Smooth muscle cell (in vitro differentiated cells): ENCODE measurements around the gene UBQLN1. TPM values are rescaled to one million over a fixed set of nuclear protein-coding genes. Genes with fewer than 3 reads are reported as not detected.

Experiments used
- DNase-seq: peaks from one replicate; lab custom pipeline; 2025; ENCODE audit not compliant: unreplicated experiment; lab: John Stamatoyannopoulos, UW
- H2AFZ ChIP-seq: fragments of 200-600 bp; sonication (generic); 2 replicates; pipeline ENCODE4 v1.6.0; 2016; ENCODE audit warnings: antibody characterized with exemption, low read depth, mild to moderate bottlenecking
- H3F3A ChIP-seq: fragments of 200-600 bp; sonication (generic); 2 replicates; pipeline ENCODE4 v1.6.0; 2017; ENCODE audit warnings: antibody characterized with exemption, low read depth
- H3K27ac ChIP-seq: fragments of 200-600 bp; sonication (generic); 2 replicates; pipeline ENCODE4 v1.5.1; 2016; ENCODE audit warnings: low read depth, mild to moderate bottlenecking
- H3K27me3 ChIP-seq: fragments of 200-600 bp; sonication (generic); 2 replicates; pipeline ENCODE4 v1.6.1; 2016; ENCODE audit warnings: low read depth, mild to moderate bottlenecking
- H3K36me3 ChIP-seq: fragments of 200-600 bp; sonication (generic); 2 replicates; pipeline ENCODE4 v1.5.1; 2016; ENCODE audit warnings: low read depth
- H3K4me1 ChIP-seq: fragments of 200-600 bp; sonication (generic); 2 replicates; pipeline ENCODE4 v1.5.1; 2016; ENCODE audit warnings: low read depth
- H3K4me2 ChIP-seq: fragments of 200-600 bp; sonication (generic); 2 replicates; pipeline ENCODE4 v1.6.0; 2016; ENCODE audit warnings: mild to moderate bottlenecking
- H3K4me3 ChIP-seq: fragments of 200-600 bp; sonication (generic); 2 replicates; pipeline ENCODE4 v1.5.1; 2016; ENCODE audit warnings: mild to moderate bottlenecking
- H3K79me2 ChIP-seq: fragments of 200-600 bp; sonication (generic); 2 replicates; pipeline ENCODE4 v1.6.0; 2016; ENCODE audit warnings: low read depth, mild to moderate bottlenecking
- H3K9ac ChIP-seq: fragments of 200-600 bp; sonication (generic); 2 replicates; pipeline ENCODE4 v1.6.0; 2016; ENCODE audit warnings: low read depth
- H3K9me3 ChIP-seq: fragments of 200-600 bp; sonication (generic); replicated peaks from 2 replicates; pipeline ENCODE4 v1.5.1; 2016; ENCODE audit warnings: low read depth
- H4K20me1 ChIP-seq: fragments of 200-600 bp; sonication (generic); 2 replicates; pipeline ENCODE4 v1.6.0; 2016; ENCODE audit warnings: low read depth
- CTCF ChIP-seq: fragments of 200-600 bp; sonication (generic); IDR thresholded peaks from 2 replicates; pipeline ENCODE4 v1.5.1; 2017; ENCODE audit warnings: borderline replicate concordance, mild to moderate bottlenecking, antibody characterized with exemption; ENCODE audit not compliant: insufficient read depth, poor library complexity, severe bottlenecking
- WGBS: methylation state at CpG from one replicate; pipeline ENCODE4 v1.1.7; 2016; ENCODE audit warnings: low lambda C conversion rate; 5-methylcytosine and 5-hydroxymethylcytosine counted together
- polyA plus RNA-seq: library from polyadenylated mRNA; unstranded; fragments of >200 nt; fragmentation: Nextera tagmentation; extraction: Ambion mirVana; gene quantifications from 2 replicates; pipeline ENCODE4 v1.2.1, GENCODE V29; 2016
- total RNA-seq: library from RNA; depleted of rRNA; stranded (reverse); fragments of >200 nt; gene quantifications from 2 replicates; pipeline ENCODE4 v1.2.3, GENCODE V29; 2014

The UBQLN1 gene
- total and polyA plus RNA-seq, 2 experiments from 2014 or later: 36.2 to 116 TPM

GRCh38 chr9:83691492-83691891 is 16.3 kb downstream of the UBQLN1 start:
- Histone ChIP-seq H2AFZ (no peak overlapping the region), H3K9ac (no peak overlapping the region), H3K36me3 (no peaks in the 10 kb centered on the region), H3K79me2 (peaks cover 100% of the 10 kb centered on the region), H3K9me3 (no peaks in the 10 kb centered on the region), H3F3A (no peaks in the 10 kb centered on the region), H3K27ac (no peak overlapping the region), H3K4me2 (no peak overlapping the region), H3K4me1 (no peaks in the 10 kb centered on the region), H4K20me1 (peaks cover 100% of the 10 kb centered on the region), H3K27me3 (no peaks in the 10 kb centered on the region), H3K4me3 (no peak overlapping the region)
- no peak for DNase-seq
- 92% methylated on average over 3 of the region's 3 CpGs for WGBS
- TF ChIP-seq CTCF: no peak

GRCh38 chr9:83688921-83689320 is 18.8 kb downstream of the UBQLN1 start:
- no peak for DNase-seq
- H3K27me3 ChIP-seq: no peaks in the 10 kb centered on the region
- no peaks in the 10 kb centered on the region for H3F3A ChIP-seq
- no peak overlapping the region for H3K4me3 ChIP-seq
- 96% methylated on average over 3 of the region's 3 CpGs for WGBS
- peaks cover 98% of the 10 kb centered on the region for H3K79me2 ChIP-seq
- no peaks in the 10 kb centered on the region for H3K4me1 ChIP-seq
- no peak overlapping the region for H3K4me2 ChIP-seq
- TF ChIP-seq CTCF: no peak
- H2AFZ ChIP-seq: no peak overlapping the region
- H3K9me3 ChIP-seq: no peaks in the 10 kb centered on the region
- H3K36me3 ChIP-seq: no peaks in the 10 kb centered on the region
- no peak overlapping the region for H3K9ac ChIP-seq
- H3K27ac ChIP-seq: no peak overlapping the region
- H4K20me1 ChIP-seq: peaks cover 99% of the 10 kb centered on the region

- Histone ChIP-seq H3K79me2 (peaks cover 84% of the 10 kb centered on the region), H2AFZ (no peak overlapping the region), H3K27ac (no peak overlapping the region), H4K20me1 (peaks cover 98% of the 10 kb centered on the region), H3K4me2 (no peak overlapping the region), H3K36me3 (no peaks in the 10 kb centered on the region), H3K4me1 (no peaks in the 10 kb centered on the region), H3K9ac (no peak overlapping the region), H3K9me3 (no peaks in the 10 kb centered on the region), H3K4me3 (no peak overlapping the region), H3K27me3 (no peaks in the 10 kb centered on the region), H3F3A (no peaks in the 10 kb centered on the region)
- no peak for TF ChIP-seq CTCF
- DNase-seq: no peak
- 91% methylated on average over 2 of the region's 2 CpGs for WGBS
These were observed 26.3 kb downstream of the UBQLN1 start for GRCh38 chr9:83681490-83681889.

GRCh38 chr9:83680233-83680632 is 27.5 kb downstream of the UBQLN1 start:
- H2AFZ ChIP-seq: no peak overlapping the region
- no peaks in the 10 kb centered on the region for H3F3A ChIP-seq
- no peak overlapping the region for H3K4me2 ChIP-seq
- no peak overlapping the region for H3K27ac ChIP-seq
- H4K20me1 ChIP-seq: peaks cover 98% of the 10 kb centered on the region
- 100% methylated on average over 1 of the region's 1 CpG for WGBS
- H3K4me1 ChIP-seq: no peaks in the 10 kb centered on the region
- no peak overlapping the region for H3K9ac ChIP-seq
- no peak for TF ChIP-seq CTCF
- H3K4me3 ChIP-seq: no peak overlapping the region
- no peaks in the 10 kb centered on the region for H3K27me3 ChIP-seq
- H3K9me3 ChIP-seq: no peaks in the 10 kb centered on the region
- no peak for DNase-seq
- H3K36me3 ChIP-seq: peaks cover 4% of the 10 kb centered on the region
- peaks cover 84% of the 10 kb centered on the region for H3K79me2 ChIP-seq
